NCI-H2196 treated with DMSO at 0.1 percent for 48 hours (cell line): ENCODE data around the gene PLA2G4E.
A peak's percentile ranks its signal among the peaks of the same experiment; 100 is the strongest.

ENCODE experiments used
- DNase-seq: peaks from one replicate; lab custom pipeline; 2025; ENCODE audit not compliant: unreplicated experiment; lab: John Stamatoyannopoulos, UW

PLA2G4E gene

GRCh38 chr15:41979493-41980266 is 41.2 kb downstream of the PLA2G4E start:
- DNase-seq, result no peak

GRCh38 chr15:41978534-41978933 is 42.3 kb downstream of the PLA2G4E start:
- no peak for DNase-seq

GRCh38 chr15:41977757-41978383 is 43.0 kb downstream of the PLA2G4E start:
- DNase-seq, result no peak

GRCh38 chr15:41975669-41976068 is 45.2 kb downstream of the PLA2G4E start:
- DNase-seq, result no peak

- DNase-seq, result no peak
These were observed 46.8 kb downstream of the PLA2G4E start for GRCh38 chr15:41974041-41974440.

- peak; percentile 86 for DNase-seq
These were observed 48.3 kb downstream of the PLA2G4E start, which contains the start of gene EHD4 for GRCh38 chr15:41972253-41973242. Gene EHD4, minus strand, starts transcription at chr15:41972557. Its CDS starts 63 bp downstream, at chr15:41972494.

GRCh38 chr15:41971895-41972252 is 49.0 kb downstream of the PLA2G4E start:
- DNase-seq, result no peak

GRCh38 chr15:41971089-41971894 is 49.5 kb downstream of the PLA2G4E start:
- no peak for DNase-seq

- no peak for DNase-seq
These were observed 50.4 kb downstream of the PLA2G4E start for GRCh38 chr15:41970456-41970855.

GRCh38 chr15:41969851-41970431 is 50.9 kb downstream of the PLA2G4E start:
- no peak for DNase-seq

- no peak for DNase-seq
These were observed 52.1 kb downstream of the PLA2G4E start for GRCh38 chr15:41968701-41969100.

- no peak for DNase-seq
These were observed 53.2 kb downstream of the PLA2G4E start for GRCh38 chr15:41967506-41968206.

- DNase-seq, result no peak
These were observed 53.8 kb downstream of the PLA2G4E start for GRCh38 chr15:41966920-41967465.

- no peak for DNase-seq
These were observed 54.4 kb downstream of the PLA2G4E start for GRCh38 chr15:41966414-41966812.

- peak; percentile 6 for DNase-seq
These were observed 55.1 kb downstream of the PLA2G4E start for GRCh38 chr15:41965441-41966413.

GRCh38 chr15:41961595-41962202 is 59.1 kb downstream of the PLA2G4E start:
- DNase-seq, result no peak

- no peak for DNase-seq
These were observed 59.8 kb downstream of the PLA2G4E start for GRCh38 chr15:41961001-41961518.
